ENCODE measurements around the gene SPC24. TPM values are rescaled to one million over a fixed set of nuclear protein-coding genes. Genes with fewer than 3 reads are reported as not detected.

The SPC24 gene
- total and polyA plus RNA-seq, 9 of the 15 experiments (the other 6 are each of a cell fraction or from before 2014, with no cell fraction given) = 18.2 to 154 (median 60.9) TPM

- TF ChIP-seq GTF3C2 (IDR thresholded peaks at IDR 0.05; ENCODE audit: borderline replicate concordance, extremely low read depth, insufficient read length) = no peak
- TF ChIP-seq MAFG (tag; conservative IDR thresholded peaks at IDR 0.05) = peak; percentile 75
- no peak for TF ChIP-seq MEF2A (IDR thresholded peaks at IDR 0.05; ENCODE audit: control insufficient read depth, low read depth, low read length)
- no peak for TF ChIP-seq CBX1 (IDR thresholded peaks at IDR 0.05; ENCODE audit: low read depth)
- no peak for TF ChIP-seq LCOR (CRISPR knock-in tag; IDR thresholded peaks at IDR 0.05)
- TF ChIP-seq MAFK (IDR thresholded peaks at IDR 0.05; ENCODE audit: low read length) = peak; percentile 61; the same call in 1 of the 2 replicates
- no peak for TF ChIP-seq GABPB1 (CRISPR knock-in tag; IDR thresholded peaks at IDR 0.05)
- TF ChIP-seq ZBTB11 (CRISPR knock-in tag; IDR thresholded peaks at IDR 0.05) = no peak
- TF ChIP-seq POLR2A (conservative IDR thresholded peaks at IDR 0.05) = peak; percentile 6
- TF ChIP-seq ZNF143 (CRISPR knock-in tag; IDR thresholded peaks at IDR 0.05) = no peak
- TF ChIP-seq ZNF140 (CRISPR knock-in tag; IDR thresholded peaks at IDR 0.05) = no peak
- no peak for TF ChIP-seq HLTF (IDR thresholded peaks at IDR 0.05)
- TF ChIP-seq SUPT5H (IDR thresholded peaks at IDR 0.05) = peak; percentile 17
- TF ChIP-seq CHAMP1 (IDR thresholded peaks at IDR 0.05) = no peak
- no peak for TF ChIP-seq PTRF (tag; IDR thresholded peaks at IDR 0.05)
- TF ChIP-seq ZNF518B (CRISPR knock-in tag; IDR thresholded peaks at IDR 0.05) = no peak
Observed at GRCh38 chr19:11125994-11126685, 29.4 kb downstream of the SPC24 start (continued).
